ENCODE results near the gene AP5S1.

GRCh38 chr20:3846740-3847428 lies 26.5 kb downstream of the AP5S1 start, which contains the start of gene MAVS:
- TF ChIP-seq, protein P1, sequence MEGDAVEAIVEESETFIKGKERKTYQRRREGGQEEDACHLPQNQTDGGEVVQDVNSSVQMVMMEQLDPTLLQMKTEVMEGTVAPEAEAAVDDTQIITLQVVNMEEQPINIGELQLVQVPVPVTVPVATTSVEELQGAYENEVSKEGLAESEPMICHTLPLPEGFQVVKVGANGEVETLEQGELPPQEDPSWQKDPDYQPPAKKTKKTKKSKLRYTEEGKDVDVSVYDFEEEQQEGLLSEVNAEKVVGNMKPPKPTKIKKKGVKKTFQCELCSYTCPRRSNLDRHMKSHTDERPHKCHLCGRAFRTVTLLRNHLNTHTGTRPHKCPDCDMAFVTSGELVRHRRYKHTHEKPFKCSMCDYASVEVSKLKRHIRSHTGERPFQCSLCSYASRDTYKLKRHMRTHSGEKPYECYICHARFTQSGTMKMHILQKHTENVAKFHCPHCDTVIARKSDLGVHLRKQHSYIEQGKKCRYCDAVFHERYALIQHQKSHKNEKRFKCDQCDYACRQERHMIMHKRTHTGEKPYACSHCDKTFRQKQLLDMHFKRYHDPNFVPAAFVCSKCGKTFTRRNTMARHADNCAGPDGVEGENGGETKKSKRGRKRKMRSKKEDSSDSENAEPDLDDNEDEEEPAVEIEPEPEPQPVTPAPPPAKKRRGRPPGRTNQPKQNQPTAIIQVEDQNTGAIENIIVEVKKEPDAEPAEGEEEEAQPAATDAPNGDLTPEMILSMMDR (IDR thresholded peaks at IDR 0.05), result no peak
- TF ChIP-seq SP1 (CRISPR knock-in tag; conservative IDR thresholded peaks at IDR 0.05) (peak; percentile 79; the same call in 1 of the 2 replicates), MAX (CRISPR knock-in tag; IDR thresholded peaks at IDR 0.05) (peak; percentile 84), TP53 (CRISPR knock-in tag; IDR thresholded peaks at IDR 0.05) (peak; percentile 31; the same call in 1 of the 2 replicates)

Measured in WTC11 (cell line).